OCI-LY1 (cell line): ENCODE data around the gene CSGALNACT2.

ENCODE experiments used
- CTCF ChIP-seq: fragments of 200-600 bp; sonication (generic), shearing (Covaris generic); IDR thresholded peaks from 2 replicates; pipeline ENCODE4 v1.5.1; 2017; ENCODE audit warnings: mild to moderate bottlenecking, antibody characterized with exemption, low read length, moderate library complexity, mixed read lengths
- EZH2 ChIP-seq: fragments of 200-600 bp; sonication (generic), shearing (Covaris generic); IDR thresholded peaks from 2 replicates; pipeline ENCODE4 v1.8.0; 2017; ENCODE audit warnings: borderline replicate concordance, mixed run types, mild to moderate bottlenecking, antibody characterized with exemption, low read length, moderate library complexity, mixed read lengths

- TF ChIP-seq CTCF (no peak), EZH2 (no peak)
Observed at GRCh38 chr10:43110338-43111071, 27.7 kb upstream of the CSGALNACT2 start.
